ENCODE data around the gene UBXN11.

DNA sequence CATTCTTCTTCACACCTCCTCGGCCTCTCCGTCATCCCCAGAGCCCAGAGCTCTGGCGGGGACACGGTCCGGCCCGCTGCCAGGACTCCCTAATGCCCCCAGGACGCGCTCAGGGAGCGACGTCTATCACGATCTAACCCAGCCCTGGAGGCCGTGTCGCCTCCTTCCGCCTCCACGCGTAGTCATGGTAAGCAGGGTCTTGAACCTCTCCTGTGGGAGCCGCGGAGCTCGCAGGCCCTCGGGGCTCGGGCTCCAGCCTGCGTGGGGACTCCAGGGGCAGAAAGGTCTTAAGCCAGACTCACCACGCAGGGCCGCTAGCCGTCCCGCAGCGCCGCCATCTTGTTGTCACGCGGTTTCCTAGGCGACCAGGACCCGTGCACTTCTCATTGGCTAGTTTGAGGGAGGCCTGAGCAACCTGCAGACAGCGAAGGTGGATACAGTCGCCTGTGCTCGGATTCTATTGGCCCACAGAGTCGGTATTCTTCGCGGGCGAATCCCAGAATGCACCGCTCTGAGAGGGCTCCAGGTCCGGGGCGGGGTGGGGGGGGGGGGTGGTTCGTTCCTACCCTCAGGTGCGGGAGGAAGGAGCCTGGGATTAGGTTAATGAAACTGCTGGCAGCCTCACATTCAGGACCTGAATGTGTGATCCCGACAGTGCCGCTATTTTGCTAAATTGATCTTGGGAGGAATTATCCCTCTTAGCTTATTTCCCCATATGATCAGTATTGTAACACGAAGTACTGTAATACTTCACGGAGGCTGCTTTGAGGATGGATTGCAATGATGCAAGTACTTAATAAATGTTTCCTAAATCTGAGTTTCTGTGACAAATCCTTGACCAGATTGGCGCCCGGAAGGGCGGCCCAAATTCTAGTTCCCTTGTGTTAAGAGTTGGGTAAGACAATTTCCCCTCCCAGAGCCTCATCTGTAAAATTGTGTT lies at the start of gene UBXN11:
- no peak for TF ChIP-seq POLR2A (IDR thresholded peaks at IDR 0.05)
- TF ChIP-seq CTCF (IDR thresholded peaks at IDR 0.05), result no peak
